ENCODE measurements around the gene IP6K1.
"Not testable (repeated sequence)": the region's sequence is repeated elsewhere in the genome, so short reads cannot be mapped to it uniquely, and the experiment has no call there.

IP6K1 gene

GRCh38 chr3:49685846-49686245 is 100.5 kb downstream of the IP6K1 start:
- not testable (repeated sequence) for DNase-seq

GRCh38 chr3:49685103-49685502 is 101.2 kb downstream of the IP6K1 start:
- not testable (repeated sequence) for DNase-seq

- not testable (repeated sequence) for DNase-seq
Observed at GRCh38 chr3:49684453-49684852, 101.9 kb downstream of the IP6K1 start.

GRCh38 chr3:49683162-49683561 is 103.2 kb downstream of the IP6K1 start:
- no peak for DNase-seq

GRCh38 chr3:49681543-49681942 is 104.8 kb downstream of the IP6K1 start:
- DNase-seq, result no peak

- no peak for DNase-seq
Observed at GRCh38 chr3:49681232-49681522, 105.2 kb downstream of the IP6K1 start.

- no peak for DNase-seq
Observed at GRCh38 chr3:49680493-49681231, 105.7 kb downstream of the IP6K1 start.

- DNase-seq, result no peak
Observed at GRCh38 chr3:49675912-49676311, 110.4 kb downstream of the IP6K1 start.

- DNase-seq, result no peak
Observed at GRCh38 chr3:49674497-49674983, 111.8 kb downstream of the IP6K1 start.
